NCI-H524 (cell line): ENCODE measurements around the gene DUSP22.

Experiments
- DNase-seq, 2 experiments: peaks; one replicate each; lab custom pipeline; 2025; lab: John Stamatoyannopoulos, UW

Gene DUSP22

GRCh38 chr6:296151-297122 is 4.2 kb downstream of the DUSP22 start:
- no peak for DNase-seq

- DNase-seq: no peak
Observed at GRCh38 chr6:297571-298232, 5.4 kb downstream of the DUSP22 start.

DNA sequence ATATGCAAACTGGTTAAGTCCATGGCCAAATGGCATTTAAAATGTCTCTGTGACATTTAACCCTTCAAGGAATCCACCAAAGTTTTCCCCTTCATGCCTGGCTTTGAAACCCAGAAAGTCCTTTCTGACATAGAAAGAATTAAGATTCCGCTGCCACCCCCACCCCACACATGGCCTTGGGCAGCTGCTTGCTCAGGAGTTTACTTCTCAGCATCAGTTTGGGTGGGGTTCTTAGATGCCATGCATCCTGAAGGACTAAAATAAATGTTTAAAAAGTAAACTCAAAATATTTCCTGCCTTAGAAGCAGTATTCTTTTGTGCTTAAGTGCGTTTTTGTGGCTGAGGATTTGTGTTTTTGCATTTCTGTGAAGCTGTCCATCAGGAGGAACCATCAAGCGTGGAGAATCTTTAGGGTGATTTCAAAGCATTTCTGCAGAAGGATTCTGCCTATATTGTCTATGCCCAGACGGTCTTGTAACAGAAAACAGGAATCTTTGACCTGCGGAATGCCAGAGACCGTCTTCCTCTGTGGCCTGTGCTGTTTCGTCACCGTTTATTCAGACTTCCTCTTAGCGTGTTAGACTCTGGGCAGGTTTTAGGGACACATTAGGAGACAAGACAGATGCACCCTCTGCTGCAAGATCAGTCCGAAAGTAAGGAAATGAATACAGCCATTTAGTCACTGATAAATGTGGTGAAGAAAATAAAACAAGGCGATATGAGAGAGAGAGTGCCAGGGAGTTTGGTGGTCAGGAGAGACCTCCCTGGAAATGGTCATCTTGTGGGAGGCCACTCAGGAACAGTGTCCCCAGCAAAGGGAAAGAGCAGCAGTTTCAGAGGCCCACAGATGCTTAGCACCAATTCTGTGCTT is 6.2 kb downstream of the DUSP22 start:
- no peak for DNase-seq

GRCh38 chr6:299104-299980 is 7.1 kb downstream of the DUSP22 start:
- DNase-seq: no peak

DNA sequence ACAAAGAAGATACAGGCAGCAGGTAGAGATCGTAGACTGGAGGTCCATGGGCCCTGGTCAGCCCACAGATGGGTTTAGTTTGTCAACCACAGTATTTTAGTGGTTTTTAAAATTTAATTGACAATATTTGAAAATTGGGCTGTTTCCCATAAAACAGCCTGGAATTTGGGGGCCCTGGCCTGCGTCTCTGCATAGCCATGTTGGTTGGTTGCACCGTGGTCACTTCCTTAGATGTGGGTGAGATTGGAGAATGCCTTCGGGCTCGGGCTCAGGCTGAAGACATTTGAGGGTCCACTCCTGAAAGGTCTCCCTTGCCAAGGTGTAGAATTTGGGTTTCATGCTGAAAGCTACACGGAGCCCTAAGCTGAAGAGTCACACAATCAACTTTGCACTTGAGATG is 7.7 kb downstream of the DUSP22 start:
- no peak for DNase-seq

DNA sequence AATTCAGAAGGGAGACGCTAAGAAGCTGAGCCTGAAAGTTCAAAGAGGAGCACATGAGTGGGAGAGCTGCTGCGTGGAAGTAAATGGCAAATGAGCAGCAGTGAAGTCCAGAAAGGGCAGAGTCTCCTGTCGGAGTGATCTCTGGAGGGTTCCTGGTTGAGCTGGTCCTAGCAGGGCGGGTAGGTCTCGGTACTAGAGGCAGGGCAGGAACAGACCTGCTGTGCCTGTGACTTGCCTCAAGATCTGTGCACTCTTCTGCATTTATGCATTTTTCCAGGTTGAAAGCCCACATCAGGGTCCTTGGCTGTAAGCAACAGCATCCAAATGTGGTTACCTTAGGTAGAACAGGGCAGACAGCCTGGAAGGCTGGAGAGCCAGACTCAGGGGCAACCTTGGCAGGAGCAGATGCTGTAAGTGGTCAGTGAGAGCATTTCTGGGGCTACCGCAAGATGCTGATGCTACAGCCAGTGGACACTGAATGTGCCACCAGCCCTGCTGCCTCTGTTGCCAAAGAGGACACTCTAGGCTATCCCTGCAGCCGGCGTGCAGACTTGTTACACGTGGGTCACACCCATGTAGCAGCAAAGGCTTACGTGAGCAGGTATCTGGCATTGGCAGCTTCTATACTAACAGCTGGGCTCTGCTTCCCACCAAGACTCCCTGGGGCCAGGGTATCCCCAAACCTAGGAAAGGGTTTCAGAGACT is 8.4 kb downstream of the DUSP22 start:
- DNase-seq: no peak

- no peak for DNase-seq
Observed at GRCh38 chr6:301526-301925, 9.2 kb downstream of the DUSP22 start.

GRCh38 chr6:301929-302705 is 9.8 kb downstream of the DUSP22 start:
- no peak for DNase-seq

DNA sequence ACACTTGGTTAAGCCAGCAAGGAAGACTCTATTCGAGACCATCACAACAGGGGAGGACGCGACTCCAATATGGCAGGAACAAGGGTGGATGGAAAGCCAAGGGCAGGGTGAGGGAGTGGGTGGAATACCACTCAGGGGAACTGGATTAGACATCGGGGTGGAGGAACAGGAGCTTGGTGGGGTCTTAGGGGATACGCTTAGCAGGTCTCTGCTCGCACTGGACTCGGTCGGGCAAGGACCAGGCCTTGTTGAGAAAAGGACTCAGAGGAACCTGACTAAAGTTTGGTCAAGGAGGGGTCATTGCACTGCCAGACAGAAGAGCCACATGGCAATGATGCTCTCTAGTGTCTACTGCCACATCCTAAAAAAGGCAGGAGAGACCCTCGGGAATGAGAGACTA is 10.5 kb downstream of the DUSP22 start:
- no peak for DNase-seq

- DNase-seq: no peak
Observed at GRCh38 chr6:303263-303662, 11.0 kb downstream of the DUSP22 start.

- no peak for DNase-seq
Observed at GRCh38 chr6:303948-304558, 11.8 kb downstream of the DUSP22 start.

DNA sequence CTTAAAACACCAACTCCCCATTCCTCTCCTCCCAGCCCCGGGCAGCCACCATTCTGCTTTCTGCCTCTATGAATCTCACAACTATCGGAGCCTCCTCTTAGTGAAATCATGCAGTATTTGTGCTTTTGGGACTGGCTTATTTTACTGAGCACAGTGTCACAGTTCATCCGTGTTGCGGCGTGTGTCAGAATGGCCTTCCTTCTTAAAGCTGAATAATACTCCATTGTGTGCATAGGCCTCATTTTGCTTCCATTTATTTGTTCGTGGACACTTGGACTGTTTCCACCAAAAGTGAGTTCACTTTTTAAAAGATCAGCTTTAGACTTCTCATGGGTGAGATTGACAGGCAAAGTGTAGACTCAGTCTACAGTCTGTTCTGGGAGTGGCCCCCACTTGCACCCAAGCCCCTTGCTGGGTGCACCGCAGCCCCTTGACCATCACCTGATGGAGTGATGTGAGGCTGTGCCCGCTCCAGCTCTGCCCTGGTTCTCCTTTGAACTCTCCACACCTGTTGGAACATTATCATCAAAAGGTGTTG is 12.6 kb downstream of the DUSP22 start:
- no peak for DNase-seq

GRCh38 chr6:305371-306206 is 13.3 kb downstream of the DUSP22 start:
- no peak for DNase-seq

- no peak for DNase-seq
Observed at GRCh38 chr6:306641-307061, 14.4 kb downstream of the DUSP22 start.

GRCh38 chr6:307065-307814 is 15.0 kb downstream of the DUSP22 start:
- no peak for DNase-seq

- no peak for DNase-seq
Observed at GRCh38 chr6:307874-308273, 15.6 kb downstream of the DUSP22 start.

DNA sequence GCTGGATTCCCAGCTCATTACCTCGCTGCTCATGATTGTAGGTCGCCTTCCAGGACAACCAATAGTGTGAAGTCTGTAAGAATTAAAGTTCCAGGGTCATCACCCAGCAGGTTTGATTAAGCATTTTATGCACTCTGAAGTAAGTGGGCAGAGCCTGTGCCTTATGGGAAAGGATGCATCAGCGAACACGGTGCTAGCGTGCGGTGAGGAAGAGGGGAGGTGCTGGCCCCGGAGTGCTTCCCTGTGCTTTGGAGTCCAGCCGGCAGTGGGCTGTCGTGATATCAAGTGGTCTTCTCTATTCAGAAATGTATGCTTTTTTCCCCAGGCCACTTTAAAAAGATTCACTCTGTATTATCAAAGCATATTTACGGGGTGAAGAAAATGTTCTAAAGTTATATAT is 16.0 kb downstream of the DUSP22 start:
- no peak for DNase-seq
